Fibroblast of gingiva (primary cell): ENCODE data around the gene PRORP.
"Not testable (repeated sequence)": the region's sequence is repeated elsewhere in the genome, so short reads cannot be mapped to it uniquely, and the experiment has no call there.

Experiments used
- DNase-seq: peaks from one replicate; pipeline ENCODE4 v3.0.0-alpha.2; 2011; ENCODE audit warnings: low read depth

PRORP gene

DNA sequence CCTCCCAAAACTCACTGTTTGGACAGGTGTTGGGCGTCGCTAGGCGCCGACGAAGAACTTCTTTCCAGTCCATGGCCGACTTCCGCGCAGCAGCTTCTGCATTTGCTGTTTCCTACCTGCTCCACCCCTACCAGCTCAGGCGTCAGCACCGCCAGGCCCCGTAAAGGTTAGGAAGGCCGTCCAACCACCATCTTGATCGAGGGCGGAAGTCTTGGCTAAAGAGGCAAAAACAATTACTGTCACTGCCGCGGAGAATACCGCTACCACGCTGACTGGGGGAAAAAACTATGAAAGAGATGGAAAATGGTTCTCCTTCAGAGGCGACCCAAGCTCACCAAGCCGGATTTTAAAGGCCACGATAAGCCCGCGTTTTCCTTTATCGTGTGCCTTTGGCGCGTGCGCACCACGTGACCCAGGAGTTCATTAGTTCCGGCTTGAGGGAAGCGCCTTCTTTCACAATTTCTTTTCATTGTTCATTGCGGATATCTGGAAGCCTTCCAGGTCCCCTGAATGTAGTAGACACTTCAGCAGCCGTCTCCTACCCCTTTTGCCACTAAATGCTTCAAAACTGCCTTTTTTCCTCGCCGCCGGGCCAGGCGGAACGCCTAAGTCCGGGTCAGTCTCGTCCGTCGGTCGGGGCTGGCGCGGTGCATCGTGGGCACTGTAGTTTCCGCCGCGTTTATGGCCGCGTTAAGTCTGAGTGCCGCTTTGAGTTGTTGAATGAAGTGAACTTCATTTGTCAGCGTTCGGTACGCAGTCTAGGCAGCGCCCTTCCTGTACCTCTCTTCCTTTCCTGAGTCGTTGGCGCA is at the start of gene PRORP, which contains the start of gene PPP2R3C:
Gene PRORP (plus strand): TSS at position 666 of the 809 bp plus-strand sequence. CDS start 694 bp downstream, outside the sequence.
Gene PPP2R3C (minus strand): TSS at position 104 of the 809 bp plus-strand sequence. CDS start 31 bp downstream, at position 73.
- peak; percentile 91 for DNase-seq

DNA sequence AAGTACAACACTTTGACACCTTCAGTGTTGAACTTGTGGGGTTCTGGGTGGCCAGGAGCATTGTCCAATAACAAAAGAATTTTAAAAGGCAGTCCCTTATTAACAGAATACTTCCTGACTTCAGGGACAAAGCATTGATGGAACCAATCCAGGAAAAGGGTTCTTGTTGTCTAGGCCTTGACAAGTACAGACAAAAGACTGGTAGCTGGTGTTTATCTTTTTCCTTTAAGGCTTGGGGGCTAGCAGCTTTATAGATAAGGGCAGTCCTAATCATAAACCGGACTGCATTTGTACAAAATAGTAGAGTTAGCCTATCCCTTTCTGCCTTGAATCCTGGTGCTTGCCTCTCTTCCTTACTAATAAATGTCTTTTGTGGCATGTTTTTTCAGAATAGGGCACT is 48.9 kb upstream of the PRORP start:
- no peak for DNase-seq

DNA sequence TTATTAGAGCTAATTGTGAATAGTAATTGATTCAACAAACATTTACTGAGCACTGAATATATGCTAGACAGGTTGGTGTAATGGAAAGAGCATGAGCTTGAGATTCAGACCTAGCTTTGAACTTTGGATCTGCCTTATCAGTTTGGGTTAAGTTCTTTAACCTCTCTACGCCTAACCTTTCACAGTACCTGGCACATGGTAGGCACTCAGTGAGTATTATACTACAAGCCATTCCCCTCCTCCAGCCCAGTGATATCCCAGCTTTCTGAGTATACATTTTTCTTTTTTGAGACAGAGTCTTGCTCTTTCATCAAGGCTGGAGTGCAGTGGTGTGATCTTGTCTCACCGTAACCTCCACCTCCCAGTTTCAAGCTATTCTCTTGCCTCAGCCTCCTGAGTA is 44.3 kb upstream of the PRORP start:
- DNase-seq = no peak

DNA sequence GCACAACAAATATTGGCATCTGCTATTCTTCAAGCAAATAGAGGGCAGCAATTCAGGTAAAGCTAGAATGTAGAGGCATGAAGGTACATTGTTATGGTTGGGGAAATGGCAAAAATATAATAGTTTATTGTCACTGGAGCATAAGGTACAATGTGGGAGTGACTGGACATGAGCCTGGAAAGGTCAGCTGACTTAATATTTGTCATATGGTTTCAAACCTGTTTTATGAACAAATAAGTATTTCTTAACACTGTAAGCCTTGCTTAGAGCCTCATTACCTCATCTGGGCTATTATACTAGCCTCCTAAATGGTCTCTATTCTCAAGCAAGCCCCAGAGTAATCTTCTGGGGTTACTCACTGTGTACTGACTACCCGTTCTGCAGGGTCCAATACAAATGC is 42.6 kb upstream of the PRORP start:
- no peak for DNase-seq

DNA sequence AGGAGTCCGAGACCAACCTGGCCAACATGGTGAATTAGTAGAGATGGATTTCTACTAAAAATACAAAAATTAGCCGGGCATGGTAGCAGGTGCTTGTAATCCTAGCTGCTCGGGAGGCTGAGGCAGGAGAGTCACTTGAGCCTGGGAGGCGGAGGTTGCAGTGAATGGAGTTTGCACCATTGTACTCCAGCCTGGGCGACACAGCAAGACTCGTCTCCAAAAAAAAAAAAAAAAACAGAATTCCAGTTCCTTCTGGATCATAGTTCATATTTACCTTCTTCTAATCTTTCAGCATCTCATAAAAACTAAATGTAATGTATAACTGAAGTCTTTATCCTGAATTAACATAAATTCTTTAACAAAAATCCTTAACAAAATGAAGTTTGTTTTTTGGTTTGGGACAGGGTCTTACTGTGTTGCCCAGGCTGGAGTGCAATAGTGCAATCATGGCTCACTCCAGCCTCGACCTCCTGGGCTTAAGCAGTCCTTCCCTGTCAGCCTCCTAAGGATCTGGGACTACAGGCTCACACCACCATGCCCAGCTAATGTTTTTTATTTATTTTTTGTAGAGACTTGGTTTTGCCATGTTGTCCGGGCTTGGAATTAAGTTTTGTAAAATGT is 38.7 kb upstream of the PRORP start:
- no peak for DNase-seq

DNA sequence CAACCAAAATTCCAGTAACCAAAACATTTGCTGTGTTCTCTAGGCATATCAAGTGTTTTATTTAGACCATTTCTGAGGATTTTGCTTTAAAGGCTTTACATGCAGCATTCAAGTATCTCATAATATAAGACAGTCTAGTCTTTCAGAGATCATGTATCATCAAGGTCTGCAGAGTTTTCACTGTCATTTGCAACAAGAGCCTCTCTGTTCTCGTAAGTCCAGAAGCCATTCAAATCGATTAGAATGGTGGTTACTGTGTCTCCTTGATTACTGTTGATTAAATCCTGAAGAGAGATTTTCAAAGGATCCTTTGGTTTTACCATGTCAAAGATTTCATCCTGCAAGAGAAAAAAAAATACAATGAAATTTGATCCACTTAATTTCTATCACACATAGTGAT is 36.9 kb upstream of the PRORP start:
- DNase-seq = no peak

DNA sequence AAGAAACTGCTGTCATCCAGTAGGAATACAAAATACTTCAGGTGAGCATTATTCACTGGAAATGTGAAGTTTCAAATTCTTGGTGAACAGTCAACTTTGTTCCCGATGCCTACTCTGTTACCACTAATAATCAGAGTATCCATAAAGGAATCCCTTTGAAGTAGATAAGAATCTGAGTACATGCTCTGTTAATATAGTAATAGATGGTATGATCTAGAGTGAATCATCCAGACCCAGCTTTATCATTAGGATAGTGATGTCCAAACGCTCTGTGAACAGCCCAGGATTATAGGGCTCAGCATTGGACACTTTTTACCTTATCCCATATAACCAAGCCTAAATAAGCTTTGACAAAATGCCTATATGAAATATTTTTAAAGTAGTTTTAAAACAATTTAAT is 33.8 kb upstream of the PRORP start:
- no peak for DNase-seq

DNA sequence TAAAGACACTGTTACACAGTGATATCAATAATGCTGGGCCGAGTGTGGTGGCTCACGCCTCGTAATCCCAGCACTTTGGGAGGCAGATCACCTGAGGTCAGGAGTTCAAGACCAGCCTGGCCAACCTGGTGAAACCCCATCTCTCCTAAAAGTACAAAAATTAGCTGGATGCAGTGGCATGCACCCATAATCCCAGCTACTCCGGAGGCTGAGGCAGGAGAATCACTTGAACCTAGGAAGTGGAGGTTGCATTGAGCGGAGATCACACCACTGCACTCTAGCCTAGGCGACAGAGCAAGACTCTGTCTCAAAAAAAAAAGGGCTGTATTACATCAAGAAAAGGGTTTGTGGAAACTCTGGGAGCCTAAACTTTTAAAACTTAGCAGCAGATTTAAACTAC is 27.7 kb upstream of the PRORP start:
- DNase-seq = not testable (repeated sequence)

DNA sequence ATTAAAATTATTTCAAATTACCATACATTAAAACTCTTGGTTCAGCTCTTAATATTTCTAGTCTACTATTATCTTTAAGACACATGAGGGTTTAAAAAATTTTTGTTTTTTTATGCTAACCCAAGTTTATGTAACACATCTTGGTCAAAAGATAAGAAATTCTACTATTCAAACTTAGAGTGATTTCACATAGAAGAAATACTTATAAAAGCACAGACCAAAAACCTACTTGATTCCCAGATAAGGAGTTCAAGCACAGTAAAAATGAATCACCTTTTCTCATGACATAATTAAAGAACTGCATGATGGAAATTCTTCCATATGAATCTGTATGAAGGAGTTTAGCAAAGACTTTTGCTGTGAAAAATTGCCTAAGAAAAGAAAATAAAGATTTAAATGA is 14.5 kb upstream of the PRORP start:
- DNase-seq = no peak

DNA sequence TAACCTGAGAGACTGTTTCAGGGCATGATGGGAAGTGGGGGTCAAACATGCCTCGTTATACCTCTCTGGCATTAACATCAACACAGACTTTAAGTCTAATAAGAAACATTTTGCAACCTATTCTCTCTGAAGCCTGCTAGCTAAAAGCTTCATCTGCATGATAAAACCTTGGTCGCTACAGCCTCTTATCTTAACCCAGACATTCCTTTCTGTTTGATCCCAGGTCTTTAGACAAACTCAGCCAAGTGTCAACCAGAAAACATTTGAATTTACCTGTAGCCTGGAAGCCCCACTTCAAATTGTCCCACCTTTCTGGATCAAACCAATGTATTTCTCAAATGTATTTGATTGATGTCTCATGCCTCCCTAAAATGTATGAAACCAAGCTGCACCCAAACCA is 9.7 kb upstream of the PRORP start:
- DNase-seq = no peak

DNA sequence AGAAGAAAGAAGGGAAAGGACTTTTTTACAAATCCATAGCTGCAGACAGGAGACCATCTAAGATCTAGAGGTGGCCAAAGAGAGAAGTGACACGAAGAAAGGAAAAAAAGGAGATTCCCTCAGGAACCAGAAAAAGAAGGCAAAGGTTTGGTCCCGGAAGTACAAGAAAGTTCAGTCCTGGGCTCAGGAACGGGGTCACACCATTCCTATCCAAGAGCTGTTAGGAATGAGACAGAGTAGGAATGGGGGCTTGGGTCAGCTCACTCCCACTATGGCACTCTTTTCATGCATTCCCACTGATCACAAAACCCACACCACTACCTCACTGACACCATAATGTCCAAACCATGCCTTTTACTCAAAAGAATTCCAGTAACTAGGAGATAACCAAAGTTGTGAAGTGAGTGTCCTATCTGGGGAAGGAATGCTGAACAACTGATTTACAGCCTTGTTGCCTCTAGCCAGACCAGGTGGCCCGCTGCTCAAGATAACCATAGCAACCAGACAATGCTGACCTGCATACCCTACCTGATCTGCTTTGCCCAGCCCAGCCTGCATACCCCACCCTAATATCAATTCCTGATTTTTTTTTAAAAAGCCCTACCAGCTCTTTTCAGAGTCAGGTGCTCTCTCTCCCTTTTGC is 8.9 kb upstream of the PRORP start:
- DNase-seq = no peak

DNA sequence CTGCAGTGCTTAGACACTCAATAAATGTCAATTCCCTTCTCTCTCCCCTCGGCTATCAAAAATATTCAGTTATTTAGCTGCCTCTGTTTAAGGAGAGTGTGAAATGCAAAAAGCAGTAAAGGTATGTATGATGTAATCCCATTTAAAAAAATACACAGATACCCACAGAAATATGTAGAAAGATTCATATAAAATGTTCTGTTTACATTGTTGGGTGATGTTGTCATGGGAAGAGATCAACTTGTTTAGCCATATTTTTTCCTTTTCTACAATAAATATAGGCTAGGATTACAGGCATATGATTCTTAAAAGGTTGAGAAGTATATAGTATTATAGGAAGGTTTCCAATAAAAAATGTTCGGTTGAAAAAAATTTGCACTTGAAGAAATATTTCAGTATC is 8.3 kb upstream of the PRORP start:
- peak; percentile 33 for DNase-seq

DNA sequence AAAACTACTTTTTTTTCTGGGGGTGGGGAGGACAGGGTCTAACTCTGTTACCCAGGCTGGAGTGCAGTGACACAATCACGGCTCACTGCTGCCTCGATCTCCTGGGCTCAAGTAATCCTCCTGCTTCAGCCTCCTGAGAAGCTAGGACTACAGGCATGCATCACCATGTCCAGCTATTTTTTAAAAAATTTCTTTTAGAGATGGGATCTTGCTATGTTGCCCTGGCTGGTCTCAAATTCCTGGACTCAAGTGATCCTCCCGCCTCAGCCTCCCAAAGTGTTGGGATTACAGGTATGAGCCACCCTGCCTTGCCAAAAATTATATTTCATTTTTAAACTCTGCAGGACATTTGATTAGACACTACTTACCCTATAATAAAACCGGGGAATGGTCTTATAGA is 6.1 kb upstream of the PRORP start:
- DNase-seq = no peak

DNA sequence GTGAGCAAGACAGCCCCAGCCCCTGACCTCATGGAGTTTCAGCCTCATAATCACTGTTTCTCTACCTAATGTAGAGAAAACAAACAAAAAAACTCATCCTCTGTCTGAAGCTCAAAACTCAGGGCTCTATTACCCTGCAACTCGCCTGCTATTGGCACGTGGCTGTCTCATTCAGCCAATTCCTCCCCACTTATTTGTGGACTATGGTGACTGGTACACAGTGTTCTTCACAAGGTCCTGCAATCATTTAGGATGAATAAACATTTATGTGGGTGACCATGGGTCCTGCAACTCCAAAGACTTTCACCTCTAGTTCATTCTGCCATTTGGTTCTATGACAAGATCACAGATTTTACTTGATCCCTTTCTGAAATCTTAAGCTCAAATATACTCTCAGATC is 5.2 kb upstream of the PRORP start:
- no peak for DNase-seq

DNA sequence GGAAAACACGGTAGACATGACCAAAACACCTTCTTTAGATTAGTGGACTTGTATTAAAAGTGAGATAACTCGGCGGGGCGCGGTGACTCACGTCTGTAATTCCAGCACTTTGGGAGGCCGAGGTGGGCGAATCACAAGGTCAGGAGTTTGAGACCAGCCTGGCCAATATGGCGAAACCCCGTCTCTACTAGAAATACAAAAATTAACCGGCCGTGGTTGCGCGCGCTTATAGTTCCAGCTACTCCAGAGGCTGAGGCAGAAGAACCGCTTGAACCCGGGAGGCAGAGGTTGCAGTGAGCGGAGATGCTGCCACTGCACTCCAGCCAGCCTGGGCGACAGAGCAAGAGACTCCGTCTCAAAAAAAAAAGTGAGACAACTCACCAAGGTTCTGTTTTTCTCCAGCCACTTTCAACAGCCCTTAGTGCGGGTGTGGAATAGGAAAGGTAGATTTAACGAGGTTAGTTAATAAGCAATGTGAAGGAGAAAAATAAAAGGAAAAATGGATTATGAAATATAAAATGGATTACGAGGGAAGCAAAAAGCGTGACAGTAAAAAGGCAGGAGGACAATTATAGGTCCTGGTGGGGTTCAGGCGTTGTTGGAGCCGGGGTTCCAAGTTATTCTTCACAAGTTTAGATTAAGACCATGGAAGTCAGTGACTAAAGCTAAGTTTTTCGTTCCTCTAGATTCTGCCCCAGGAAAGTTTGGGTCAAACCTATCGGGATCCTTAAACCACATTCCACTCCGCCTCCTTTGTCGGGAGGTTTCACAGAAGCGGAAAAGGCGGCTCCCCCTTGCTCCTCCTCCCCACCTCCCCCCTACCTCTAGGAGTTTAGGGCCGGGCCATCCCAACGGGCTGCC is 1.1 kb upstream of the PRORP start:
- no peak for DNase-seq

DNA sequence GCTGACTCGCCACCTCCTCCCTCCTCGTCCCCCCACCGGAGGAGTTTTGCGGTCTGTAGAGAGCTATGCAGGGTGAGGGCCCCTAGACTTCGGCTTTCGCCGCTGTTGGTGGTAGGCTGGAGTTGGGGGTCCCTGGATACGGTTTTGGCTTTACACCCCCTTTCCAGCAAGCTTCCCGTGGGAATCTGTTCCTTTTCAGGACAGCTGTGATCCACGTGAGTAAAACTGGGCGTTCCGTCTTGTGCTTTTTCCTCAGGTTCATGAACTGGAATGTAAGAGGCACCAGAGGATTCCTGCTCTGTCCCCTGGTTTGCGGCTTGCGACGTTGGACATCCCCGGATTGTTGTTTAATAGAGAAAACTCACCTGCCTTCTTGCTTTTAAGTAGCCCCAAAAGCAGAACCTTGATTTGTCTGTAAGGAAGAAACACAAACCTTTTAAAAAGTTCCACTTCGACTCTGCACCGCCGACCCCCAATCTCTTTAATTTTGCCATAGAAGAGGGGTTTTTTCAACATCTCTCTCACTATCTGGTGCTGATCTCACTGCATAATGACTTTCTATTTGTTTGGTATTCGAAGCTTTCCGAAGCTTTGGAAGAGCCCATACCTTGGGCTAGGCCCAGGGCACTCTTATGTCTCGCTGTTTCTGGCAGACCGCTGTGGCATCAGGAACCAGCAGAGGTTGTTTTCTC is 490 bp downstream of the PRORP start:
- DNase-seq = peak; percentile 28

DNA sequence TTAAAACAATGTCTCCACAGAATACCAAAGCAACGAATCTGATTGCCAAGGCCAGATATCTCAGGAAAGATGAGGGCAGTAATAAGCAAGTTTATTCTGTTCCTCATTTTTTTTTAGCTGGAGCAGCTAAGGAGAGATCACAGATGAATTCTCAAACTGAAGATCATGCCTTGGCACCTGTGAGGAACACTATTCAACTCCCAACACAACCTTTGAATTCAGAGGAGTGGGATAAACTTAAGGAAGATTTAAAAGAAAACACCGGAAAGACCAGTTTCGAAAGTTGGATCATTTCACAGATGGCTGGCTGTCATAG is 994 bp downstream of the PRORP start:
- no peak for DNase-seq

DNA sequence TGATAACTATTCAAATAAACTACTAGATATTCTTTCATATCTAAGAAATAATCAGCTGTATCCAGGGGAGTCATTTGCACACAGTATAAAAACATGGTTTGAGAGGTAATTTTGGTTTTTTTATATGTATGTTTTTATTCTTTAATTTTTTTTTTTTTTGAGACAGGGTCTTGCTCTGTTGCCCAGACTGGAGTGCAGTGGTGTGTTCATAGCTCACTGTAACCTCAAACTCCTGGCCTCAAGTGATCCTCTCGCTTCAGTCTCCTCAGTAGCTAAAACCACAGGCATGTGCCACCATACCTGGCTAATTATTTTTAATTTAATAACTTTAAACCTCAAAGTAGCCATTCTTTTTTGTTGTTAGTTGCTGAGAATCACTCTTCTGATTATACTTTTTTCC is 1.8 kb downstream of the PRORP start:
- DNase-seq = no peak

DNA sequence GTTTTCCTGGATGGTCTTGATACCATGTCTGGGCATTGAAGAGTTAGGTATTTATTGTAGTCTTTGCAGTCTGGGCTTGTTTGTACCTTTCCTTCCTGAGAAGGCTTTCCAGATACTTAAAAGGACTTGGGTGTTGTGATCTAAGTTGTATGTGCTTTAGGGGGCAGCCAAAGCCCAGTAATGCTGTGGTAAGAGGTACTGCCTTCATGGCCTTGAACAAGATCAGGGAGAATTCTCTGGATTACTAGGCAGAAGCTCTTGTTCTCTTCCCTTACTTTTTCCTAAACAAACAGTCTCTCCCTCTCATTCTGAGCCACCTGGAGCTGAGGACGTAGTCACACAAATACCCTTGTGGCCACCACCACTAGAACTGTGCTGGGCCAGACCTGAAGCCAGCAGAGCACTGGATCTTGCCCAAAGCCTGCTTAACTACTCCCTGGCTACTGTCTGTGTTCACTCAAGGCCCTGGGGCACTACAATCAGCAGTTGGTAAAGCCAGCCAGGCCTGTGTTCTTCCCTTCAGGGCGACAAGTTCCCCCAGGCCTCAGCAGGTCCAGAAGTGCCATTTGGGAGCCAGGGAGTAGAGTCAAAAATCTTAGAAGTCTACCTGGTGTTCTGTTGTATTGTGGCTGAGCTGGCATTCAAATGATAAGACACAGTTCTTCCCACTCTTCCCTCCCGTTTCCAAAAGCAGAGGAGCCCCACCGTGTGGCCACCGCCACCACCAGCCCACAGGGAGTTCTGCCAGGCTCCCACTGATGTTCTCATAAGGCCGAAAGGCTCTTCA is 11.4 kb downstream of the PRORP start:
- DNase-seq = no peak

DNA sequence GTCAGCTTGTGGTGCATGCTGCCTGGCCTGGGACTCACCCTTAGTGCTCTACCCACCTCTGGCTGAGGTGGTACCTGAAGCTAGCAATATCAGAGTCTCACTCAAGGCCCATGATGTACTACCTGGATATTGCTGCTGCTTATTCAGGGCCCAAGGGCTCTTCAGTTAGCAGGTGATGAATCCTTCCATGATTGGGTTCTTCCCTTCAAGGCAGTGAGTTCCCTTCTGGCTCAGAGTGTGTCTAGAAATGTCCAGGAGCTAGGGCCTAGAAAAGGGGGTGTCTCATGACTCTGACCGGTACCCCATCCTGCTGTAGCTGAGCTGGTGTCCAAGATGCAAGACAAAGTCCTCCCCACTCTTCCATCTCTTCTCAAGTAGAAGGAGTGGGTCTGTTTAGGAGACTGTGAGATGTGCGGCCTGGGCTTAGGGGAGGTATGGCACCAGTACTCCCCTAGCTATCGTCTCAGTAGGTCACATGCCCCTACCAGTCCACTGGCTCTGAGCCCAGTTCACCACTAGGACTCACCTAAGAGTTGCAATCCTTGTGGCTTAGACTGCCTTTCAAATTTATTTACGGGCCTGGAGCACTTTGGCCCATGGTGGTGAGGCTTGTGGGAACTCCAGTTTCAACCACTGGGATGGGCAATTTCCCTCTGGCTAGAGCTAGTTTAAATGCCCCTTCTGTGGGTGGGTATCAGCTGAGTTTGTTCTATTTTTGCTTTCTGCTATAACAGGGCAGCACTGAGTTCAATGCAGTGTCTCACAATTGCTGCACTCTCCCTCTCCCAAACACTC is 12.2 kb downstream of the PRORP start:
- DNase-seq = no peak
